ENCODE data around the gene HOMER1. TPM values are rescaled to one million over a fixed set of nuclear protein-coding genes. Genes with fewer than 3 reads are reported as not detected.

HOMER1 gene
- total and polyA plus RNA-seq, 2 of the 13 experiments (the other 11 are each of a cell fraction or from before 2014, with no cell fraction given), result 5.3 to 24.8 TPM

- DNase-seq (ENCODE audit: low spot score), result no peak
- BruUV-seq (replicated peaks), result no TSS peak
- Histone ChIP-seq H3K27me3 (ENCODE audit: control insufficient read depth in 1 of 2, insufficient read depth in 2 of 2, low read length in 2 of 2) (no peaks in the 10 kb centered on the region), H3K79me2 (ENCODE audit: insufficient read depth, low read length) (no peaks in the 10 kb centered on the region), H3K9me3 (ENCODE audit: low read length) (no peaks in the 10 kb centered on the region), H3K4me2 (ENCODE audit: low read depth, low read length) (no peak overlapping the region), H3K4me3 (replicated peaks in 1 of 3; ENCODE audit: insufficient read depth in 1 of 3, low read depth in 2 of 3, low read length in 3 of 3) (no peak overlapping the region), H3K27ac (ENCODE audit: extremely low read length, insufficient read depth, low read length) (no peak overlapping the region), H2AFZ (ENCODE audit: low read length) (no peak overlapping the region), H3K9ac (ENCODE audit: insufficient read depth, low read depth, low read length) (no peak overlapping the region), H3K36me3 (replicated peaks in 1 of 2; ENCODE audit: control insufficient read depth in 1 of 2, insufficient read depth in 2 of 2, low read length in 2 of 2) (no peaks in the 10 kb centered on the region), H4K20me1 (ENCODE audit: insufficient read depth, low read length) (no peaks in the 10 kb centered on the region), H3K4me1 (ENCODE audit: insufficient read depth, low read length) (peaks cover 20% of the 10 kb centered on the region)
- ChIA-PET POLR2A (no interaction called here), CTCF (ENCODE audit: low intra/inter-chr PET ratio, low total read pairs) (no interaction called here)
- in situ Hi-C loops (cut with HindIII; ENCODE audit: extremely low pct_ligation_motif_present, low pct_unique_long_range_greater_than_20kb) (no loop called here), intact Hi-C loops (cut with micrococcal nuclease; ENCODE audit: unreplicated experiment) (no loop called here)
- FAIRE-seq, result no peak
- no peak for TF ChIP-seq ZBTB46 (CRISPR knock-in tag; IDR thresholded peaks at IDR 0.05; ENCODE audit: borderline replicate concordance)
- no peak for TF ChIP-seq FOXA3 (CRISPR knock-in tag; IDR thresholded peaks at IDR 0.05)
- TF ChIP-seq TCF12 (IDR thresholded peaks at IDR 0.05), result no peak
- no peak for TF ChIP-seq TCF12 (CRISPR knock-in tag; IDR thresholded peaks at IDR 0.05)
- TF ChIP-seq ZNF547 (CRISPR knock-in tag; IDR thresholded peaks at IDR 0.05), result no peak
- TF ChIP-seq SCMH1 (CRISPR knock-in tag; IDR thresholded peaks at IDR 0.05; ENCODE audit: borderline replicate concordance), result no peak
- TF ChIP-seq SMARCC2 (IDR thresholded peaks at IDR 0.05), result no peak
- no peak for TF ChIP-seq MTF2 (CRISPR knock-in tag; IDR thresholded peaks at IDR 0.05; ENCODE audit: borderline replicate concordance)
- no peak for TF ChIP-seq ZBTB43 (CRISPR knock-in tag; conservative IDR thresholded peaks at IDR 0.05)
- no peak for TF ChIP-seq ZNF276 (CRISPR knock-in tag; IDR thresholded peaks at IDR 0.05; ENCODE audit: low read depth)
- no peak for TF ChIP-seq TERF1 (CRISPR knock-in tag; IDR thresholded peaks at IDR 0.05)
- TF ChIP-seq ZNF629 (CRISPR knock-in tag; conservative IDR thresholded peaks at IDR 0.05), result no peak
- TF ChIP-seq SMAD9 (CRISPR knock-in tag; IDR thresholded peaks at IDR 0.05), result no peak
- no peak for TF ChIP-seq SALL1 (CRISPR knock-in tag; IDR thresholded peaks at IDR 0.05)
- no peak for TF ChIP-seq PREB (CRISPR knock-in tag; IDR thresholded peaks at IDR 0.05)
- no peak for TF ChIP-seq HNRNPUL1 (IDR thresholded peaks at IDR 0.05; ENCODE audit: low read depth, low read length)
- TF ChIP-seq ZNF235 (CRISPR knock-in tag; IDR thresholded peaks at IDR 0.05; ENCODE audit: borderline replicate concordance), result no peak
- TF ChIP-seq SIN3B (IDR thresholded peaks at IDR 0.05; ENCODE audit: low read length), result no peak
- ATAC-seq, result no peak
- 78% methylated on average over 3 of the region's 3 CpGs for WGBS (ENCODE audit: low lambda C conversion rate)
Observed at GRCh38 chr5:79561525-79561893, 47.6 kb upstream of the HOMER1 start.
